ENCODE results near the gene TK2.

DNA sequence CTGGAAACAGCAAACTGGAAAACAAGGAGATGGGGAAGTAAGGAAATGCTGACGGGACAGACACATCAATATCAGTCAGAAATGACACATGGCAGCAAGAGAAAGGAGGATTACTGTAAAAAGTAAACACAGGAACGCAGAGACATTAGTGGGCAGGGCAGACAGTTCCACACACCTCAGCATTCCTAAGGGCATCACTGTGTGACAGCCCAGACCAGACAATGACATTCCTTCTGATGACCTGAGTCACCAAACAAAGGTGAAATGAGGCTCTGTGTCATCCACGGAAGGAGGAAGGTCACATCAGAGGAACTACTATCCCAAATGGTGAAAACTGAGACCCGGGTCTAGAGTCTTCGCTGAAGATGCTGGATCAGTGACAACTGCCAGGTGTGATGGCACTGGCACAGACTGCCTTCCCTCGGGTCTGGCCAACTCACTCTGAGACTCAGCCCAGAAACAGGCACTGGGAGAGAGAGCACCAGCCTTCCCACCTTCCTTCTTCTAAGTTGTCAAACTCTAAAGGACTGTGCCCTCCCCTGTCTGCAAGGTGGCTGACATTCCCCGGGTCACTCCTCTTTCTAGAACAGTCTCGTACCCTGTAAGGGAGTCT lies 36.7 kb downstream of the TK2 start:
- TF ChIP-seq, protein P1, sequence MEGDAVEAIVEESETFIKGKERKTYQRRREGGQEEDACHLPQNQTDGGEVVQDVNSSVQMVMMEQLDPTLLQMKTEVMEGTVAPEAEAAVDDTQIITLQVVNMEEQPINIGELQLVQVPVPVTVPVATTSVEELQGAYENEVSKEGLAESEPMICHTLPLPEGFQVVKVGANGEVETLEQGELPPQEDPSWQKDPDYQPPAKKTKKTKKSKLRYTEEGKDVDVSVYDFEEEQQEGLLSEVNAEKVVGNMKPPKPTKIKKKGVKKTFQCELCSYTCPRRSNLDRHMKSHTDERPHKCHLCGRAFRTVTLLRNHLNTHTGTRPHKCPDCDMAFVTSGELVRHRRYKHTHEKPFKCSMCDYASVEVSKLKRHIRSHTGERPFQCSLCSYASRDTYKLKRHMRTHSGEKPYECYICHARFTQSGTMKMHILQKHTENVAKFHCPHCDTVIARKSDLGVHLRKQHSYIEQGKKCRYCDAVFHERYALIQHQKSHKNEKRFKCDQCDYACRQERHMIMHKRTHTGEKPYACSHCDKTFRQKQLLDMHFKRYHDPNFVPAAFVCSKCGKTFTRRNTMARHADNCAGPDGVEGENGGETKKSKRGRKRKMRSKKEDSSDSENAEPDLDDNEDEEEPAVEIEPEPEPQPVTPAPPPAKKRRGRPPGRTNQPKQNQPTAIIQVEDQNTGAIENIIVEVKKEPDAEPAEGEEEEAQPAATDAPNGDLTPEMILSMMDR (conservative IDR thresholded peaks at IDR 0.05; ENCODE audit: low read length): no peak
- TF ChIP-seq EZH2phosphoT487 (IDR thresholded peaks at IDR 0.05; ENCODE audit: borderline replicate concordance): no peak

All from Loucy (cell line).